Raji (cell line): ENCODE data around the gene AP5B1.

ENCODE experiments used
- POLR2A ChIP-seq: IDR thresholded peaks from 2 replicates; pipeline ENCODE4 v1.6.1; 2011; ENCODE audit warnings: low read depth, low read length, control low read depth; ENCODE audit not compliant: insufficient read depth

AP5B1 gene

DNA sequence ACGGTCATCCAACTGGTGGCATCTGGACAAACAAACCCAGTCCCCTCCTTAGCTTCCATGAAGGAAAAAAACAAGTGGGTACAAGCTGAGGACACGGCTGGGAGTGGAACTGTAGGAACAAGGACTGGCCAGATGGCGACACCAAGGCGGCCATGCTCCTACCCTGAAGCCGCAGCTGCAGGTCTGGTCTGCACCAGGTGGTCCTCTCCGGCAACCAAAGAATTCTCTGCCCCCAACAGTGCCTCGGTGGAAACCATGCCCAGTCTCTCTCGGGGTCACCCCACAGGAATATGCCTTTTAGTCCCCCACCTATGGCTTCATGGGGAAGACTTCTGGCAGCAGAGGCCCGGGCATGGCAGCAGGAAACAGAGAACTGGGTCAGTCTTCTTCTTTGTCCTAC, 28.7 kb upstream of the AP5B1 start:
- no peak for TF ChIP-seq POLR2A

DNA sequence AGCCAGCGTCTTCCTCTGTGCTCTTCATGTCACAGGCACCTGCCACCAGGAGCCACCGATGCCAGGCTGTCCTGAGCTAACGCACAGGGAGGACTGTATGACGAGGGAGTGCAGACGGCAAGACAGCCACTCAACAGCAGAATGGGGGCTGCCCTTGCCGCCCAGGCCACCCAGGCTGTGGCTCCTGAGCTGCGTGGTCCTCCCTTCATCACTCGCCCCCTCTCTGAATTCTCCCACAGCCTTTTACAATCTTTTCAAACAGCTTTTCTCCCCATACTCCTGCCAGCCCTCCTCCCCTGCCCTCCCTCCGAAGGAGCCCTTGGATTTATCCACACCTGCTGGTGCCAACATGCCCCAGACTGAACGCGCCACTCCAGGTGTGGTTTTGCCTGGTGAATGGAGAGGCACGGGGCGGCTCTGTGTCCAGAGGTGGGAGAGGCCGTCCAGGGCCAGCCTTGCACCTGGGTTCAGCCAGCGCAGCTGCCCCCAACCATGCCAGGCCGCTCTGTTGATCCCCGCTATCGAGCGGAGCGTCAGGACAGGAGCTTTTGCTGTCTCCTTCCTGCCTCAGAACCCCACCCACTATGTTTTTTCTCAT, 28.1 kb upstream of the AP5B1 start:
- TF ChIP-seq POLR2A: no peak

GRCh38 chr11:65806979-65807378, 26.2 kb upstream of the AP5B1 start:
- TF ChIP-seq POLR2A: no peak

GRCh38 chr11:65803797-65804492, 23.2 kb upstream of the AP5B1 start:
- no peak for TF ChIP-seq POLR2A

- TF ChIP-seq POLR2A: no peak
These were observed 22.1 kb upstream of the AP5B1 start for GRCh38 chr11:65802841-65803240.

- no peak for TF ChIP-seq POLR2A
These were observed 20.6 kb upstream of the AP5B1 start for GRCh38 chr11:65801153-65801987.

- TF ChIP-seq POLR2A: no peak
These were observed 18.1 kb upstream of the AP5B1 start for GRCh38 chr11:65798882-65799281.

DNA sequence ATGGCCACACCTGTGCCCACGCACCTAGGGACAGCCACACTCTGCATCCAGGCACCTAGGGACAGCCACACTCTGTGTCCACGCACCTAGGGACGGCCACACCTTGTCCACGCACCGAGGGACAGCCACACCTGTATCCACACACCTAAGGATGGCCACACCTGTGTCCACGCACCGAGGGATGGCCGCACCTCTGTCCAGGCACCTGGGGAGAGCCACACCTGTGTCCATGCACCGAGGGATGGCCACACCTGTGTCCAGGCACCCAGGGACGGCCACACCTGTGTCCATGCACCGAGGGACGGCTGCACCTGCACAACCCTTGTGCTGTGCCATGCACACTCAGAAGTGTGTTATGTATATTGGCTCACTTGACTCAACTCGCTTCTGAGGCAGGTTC, 16.9 kb upstream of the AP5B1 start:
- TF ChIP-seq POLR2A: no peak

GRCh38 chr11:65796726-65797601, 16.2 kb upstream of the AP5B1 start:
- no peak for TF ChIP-seq POLR2A

DNA sequence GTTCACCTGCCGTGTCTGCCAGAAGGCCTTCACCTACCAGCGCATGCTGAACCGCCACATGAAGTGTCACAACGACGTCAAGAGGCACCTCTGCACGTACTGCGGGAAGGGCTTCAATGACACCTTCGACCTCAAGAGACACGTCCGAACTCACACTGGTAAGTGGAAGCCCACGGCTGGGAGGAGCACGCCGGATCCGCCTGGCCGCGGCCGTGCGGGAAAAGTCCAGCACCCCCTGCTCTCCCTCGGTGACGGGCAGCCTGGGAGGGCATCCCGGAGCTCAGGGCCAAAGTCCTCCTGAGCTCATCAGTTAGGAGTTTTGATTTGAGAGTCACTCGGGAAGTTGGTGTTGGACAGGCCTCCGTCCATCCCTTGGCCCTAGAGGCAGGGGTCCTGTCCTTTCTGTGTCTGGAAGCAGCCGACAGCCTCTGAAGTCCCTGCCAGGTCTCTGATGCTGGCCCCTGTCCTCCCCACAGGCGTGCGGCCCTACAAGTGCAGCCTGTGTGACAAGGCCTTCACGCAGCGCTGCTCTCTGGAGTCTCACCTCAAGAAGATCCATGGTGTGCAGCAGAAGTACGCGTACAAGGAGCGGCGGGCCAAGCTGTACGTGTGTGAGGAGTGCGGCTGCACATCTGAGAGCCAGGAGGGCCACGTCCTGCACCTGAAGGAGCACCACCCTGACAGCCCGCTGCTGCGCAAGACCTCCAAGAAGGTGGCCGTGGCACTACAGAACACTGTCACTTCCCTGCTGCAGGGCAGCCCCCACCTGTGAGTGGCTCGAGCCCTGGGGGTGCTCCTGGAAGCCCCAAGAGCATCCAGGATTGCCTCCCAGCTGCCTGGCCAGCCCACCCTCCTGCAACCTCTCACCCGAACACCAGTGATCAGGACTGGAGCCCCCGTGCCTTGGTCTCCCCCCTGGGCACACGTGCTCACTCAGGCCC, 14.1 kb upstream of the AP5B1 start:
- TF ChIP-seq POLR2A: no peak

- TF ChIP-seq POLR2A: no peak
These were observed 13.0 kb upstream of the AP5B1 start for GRCh38 chr11:65793625-65794400.

GRCh38 chr11:65793144-65793581, 12.4 kb upstream of the AP5B1 start:
- no peak for TF ChIP-seq POLR2A

DNA sequence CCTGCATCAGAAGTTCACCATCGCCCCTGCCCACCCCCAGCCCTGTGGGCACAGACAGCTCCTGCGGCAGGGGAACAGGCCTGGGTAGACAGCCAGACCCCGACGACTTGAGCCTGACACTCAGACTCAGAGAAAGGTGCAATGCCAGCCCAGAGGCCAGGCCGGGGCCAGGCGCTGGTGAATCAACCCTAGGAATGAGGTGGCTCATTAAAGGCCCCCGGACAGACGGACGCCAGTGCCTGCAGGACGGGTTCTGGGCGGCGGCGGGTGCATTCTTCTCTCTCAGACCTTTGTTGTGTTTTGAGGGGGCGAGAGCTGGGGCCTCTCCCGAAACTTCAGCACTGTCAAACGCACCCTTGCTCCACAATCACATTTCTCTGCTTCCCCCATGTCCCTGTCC, 11.7 kb upstream of the AP5B1 start:
- no peak for TF ChIP-seq POLR2A
